Muscle of leg (tissue), 11 donors: ENCODE measurements around the gene KANSL1. TPM values are rescaled to one million over a fixed set of nuclear protein-coding genes. Genes with fewer than 3 reads are reported as not detected.

Experiments
- DNase-seq: peaks from one replicate; pipeline ENCODE4 v3.0.0; 2013
- H3K27ac ChIP-seq: one replicate; pipeline ENCODE4 v1.5.1; 2013; ENCODE audit warnings: mild to moderate bottlenecking, low read length, control low read depth
- H3K27me3 ChIP-seq: one replicate; pipeline ENCODE4 v1.6.1; 2013; ENCODE audit warnings: low read length; ENCODE audit not compliant: control insufficient read depth, insufficient read depth
- H3K36me3 ChIP-seq: one replicate; pipeline ENCODE4 v1.6.1; 2013; ENCODE audit warnings: low read length; ENCODE audit not compliant: control insufficient read depth, insufficient read depth
- H3K4me1 ChIP-seq: one replicate; pipeline ENCODE4 v1.6.1; 2013; ENCODE audit warnings: low read length; ENCODE audit not compliant: control insufficient read depth, insufficient read depth
- H3K4me3 ChIP-seq: one replicate; pipeline ENCODE4 v1.5.1; 2013; ENCODE audit warnings: low read length, control low read depth
- H3K9me3 ChIP-seq: replicated peaks from 2 replicates; pipeline ENCODE4 v1.6.1; 2013; ENCODE audit warnings: low read depth, low read length; ENCODE audit not compliant: control insufficient read depth
- WGBS: methylation state at CpG from one replicate; pipeline ENCODE4 v1.1.5; 2013; ENCODE audit warnings: missing lambda C conversion rate; ENCODE audit not compliant: insufficient coverage; 5-methylcytosine and 5-hydroxymethylcytosine counted together
- polyA plus RNA-seq, 8 donors: library from polyadenylated mRNA; unstranded; fragments of 120-200 nt; gene quantifications; one replicate each; pipeline versions ENCODE4 v1.2.1 to v1.2.3, GENCODE V29; 2013; ENCODE audit warnings: inconsistent platforms in 1 of 8, low replicate concordance in 1 of 8; ENCODE audit not compliant: insufficient read length in 8 of 8, insufficient read depth in 1 of 8
- total RNA-seq: library from RNA; stranded (reverse); fragments of 120-200 nt; gene quantifications from one replicate; pipeline ENCODE4 v1.2.4, GENCODE V29; 2013

KANSL1 gene
- total and polyA plus RNA-seq, 9 donors: 27.9 to 76.6 (median 32.2) TPM

DNA sequence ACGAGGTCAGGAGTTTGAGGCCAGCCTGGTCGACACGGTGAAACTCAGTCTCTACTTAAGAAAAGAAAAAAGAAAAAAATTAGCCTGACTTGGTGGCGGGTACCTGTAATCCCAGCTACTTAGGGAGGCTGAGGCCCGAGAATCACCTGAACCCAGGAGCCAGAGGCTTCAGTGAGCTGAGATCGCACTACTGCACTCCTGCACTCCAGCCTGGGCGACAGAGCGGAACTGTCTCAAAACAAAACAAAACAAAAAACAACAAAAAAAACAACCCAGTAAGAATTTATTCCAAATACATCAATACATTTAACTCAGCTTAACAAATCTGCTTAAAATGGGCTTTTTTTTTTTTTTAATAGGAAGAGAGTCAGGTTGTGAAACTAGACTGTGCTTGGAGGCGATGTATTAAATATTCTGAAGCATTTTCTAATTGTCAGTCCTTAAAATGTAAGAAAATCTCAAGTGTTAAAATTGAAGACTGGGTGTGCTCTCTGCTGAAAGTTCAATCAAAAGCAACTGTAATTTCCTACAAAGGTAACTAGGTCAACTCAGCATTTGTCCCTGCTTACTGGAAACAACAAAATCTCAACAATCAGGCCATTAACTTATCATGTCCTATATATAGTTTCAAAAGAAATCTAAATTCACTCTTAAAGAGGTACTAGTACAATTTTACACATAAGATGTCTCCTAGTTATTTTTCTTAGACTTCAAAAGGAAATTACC lies 23.2 kb downstream of the KANSL1 start:
- Histone ChIP-seq H3K27me3 (no peaks in the 10 kb centered on the region), H3K4me3 (no peak overlapping the region), H3K27ac (no peak overlapping the region), H3K4me1 (no peaks in the 10 kb centered on the region), H3K36me3 (peaks cover 23% of the 10 kb centered on the region), H3K9me3 (no peaks in the 10 kb centered on the region)
- no peak for DNase-seq
- WGBS: 88% methylated on average over 6 of the region's 9 CpGs

DNA sequence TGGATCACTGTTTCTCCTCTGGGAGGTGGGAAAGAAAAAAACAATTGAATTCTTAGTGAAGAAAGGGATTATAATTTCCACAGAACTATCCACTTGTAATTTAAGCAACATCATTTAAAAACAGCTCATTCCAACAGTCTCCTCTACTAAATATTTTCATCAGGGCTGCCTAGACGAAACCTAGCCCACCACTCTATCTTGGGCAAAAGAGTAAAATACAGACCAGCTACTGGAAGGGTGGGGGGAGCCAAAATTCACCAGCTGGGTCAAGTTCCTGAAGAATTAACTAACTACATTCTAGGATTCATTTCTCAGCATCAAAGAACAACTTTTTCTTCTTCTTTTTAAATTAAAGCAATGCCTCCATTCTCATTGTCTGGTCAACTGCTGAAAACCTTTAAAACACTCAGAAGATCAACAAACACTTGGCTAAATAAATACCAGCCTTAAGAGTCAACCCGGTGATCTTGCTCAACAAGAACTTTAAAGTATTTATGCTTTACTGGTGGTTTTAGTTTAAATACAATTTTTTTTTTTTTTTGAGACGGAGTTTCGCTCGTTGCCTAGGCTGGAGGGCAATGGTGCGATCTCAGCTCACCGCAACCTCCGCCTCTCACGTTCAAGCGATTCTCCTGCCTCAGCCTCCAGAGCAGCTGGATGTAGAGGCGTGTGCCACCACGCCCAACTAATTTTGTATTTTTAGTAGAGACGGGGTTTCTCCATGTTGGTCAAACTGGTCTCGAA lies 25.2 kb downstream of the KANSL1 start:
- 91% methylated on average over 6 of the region's 14 CpGs for WGBS
- H3K4me3 ChIP-seq: no peak overlapping the region
- H3K27ac ChIP-seq: no peak overlapping the region
- no peaks in the 10 kb centered on the region for H3K9me3 ChIP-seq
- peaks cover 23% of the 10 kb centered on the region for H3K36me3 ChIP-seq
- no peaks in the 10 kb centered on the region for H3K4me1 ChIP-seq
- DNase-seq: no peak
- no peaks in the 10 kb centered on the region for H3K27me3 ChIP-seq

DNA sequence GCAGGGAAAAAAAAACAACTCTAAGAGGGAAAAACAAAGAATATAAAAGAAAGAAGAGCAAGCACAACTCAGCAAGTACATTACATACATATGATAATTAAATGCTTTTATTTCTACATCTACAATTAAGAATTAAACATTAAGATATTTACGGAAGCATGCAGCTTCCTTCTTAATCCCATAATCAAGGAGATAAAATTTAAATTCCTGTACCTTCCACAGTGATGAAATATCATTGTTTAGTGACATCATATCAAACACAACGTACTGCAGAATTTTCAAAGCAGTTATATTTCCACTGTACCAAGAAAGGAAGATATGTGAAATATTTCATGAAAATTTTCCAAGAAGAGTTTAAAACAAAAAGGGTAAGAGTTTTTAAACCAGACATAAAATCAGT lies 26.0 kb downstream of the KANSL1 start:
- Histone ChIP-seq H3K4me1 (no peaks in the 10 kb centered on the region), H3K36me3 (peaks cover 26% of the 10 kb centered on the region), H3K4me3 (no peak overlapping the region), H3K27ac (no peak overlapping the region), H3K27me3 (no peaks in the 10 kb centered on the region), H3K9me3 (no peaks in the 10 kb centered on the region)
- WGBS: no CpG with 5 or more reads among the region's 2 CpGs
- DNase-seq: no peak

DNA sequence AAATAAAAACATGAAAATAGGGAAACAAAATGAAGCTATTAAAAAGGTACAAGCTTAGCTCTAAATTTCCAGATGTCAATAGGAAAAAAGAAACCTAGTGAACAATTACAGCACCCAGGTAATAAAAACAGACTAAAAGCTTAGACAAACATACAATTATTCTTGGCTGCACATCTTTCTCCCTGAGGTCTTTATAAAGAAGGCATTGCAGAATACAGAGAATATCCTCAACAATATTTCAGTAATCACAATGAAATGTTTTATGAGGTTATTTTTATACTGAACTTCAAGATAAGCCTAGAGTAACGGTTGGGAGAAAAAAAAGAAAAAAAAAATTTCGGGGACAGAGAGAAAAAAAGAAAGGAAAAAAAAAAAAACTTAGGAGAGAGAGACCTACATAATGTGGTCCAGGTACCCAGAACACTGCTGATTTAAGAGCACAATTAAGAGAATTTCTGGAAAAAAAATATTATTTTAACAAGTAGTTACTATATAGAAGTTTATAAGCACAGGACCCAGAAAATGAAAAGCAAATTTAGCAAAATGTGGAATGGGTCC lies 26.5 kb downstream of the KANSL1 start:
- Histone ChIP-seq H3K4me1 (no peaks in the 10 kb centered on the region), H3K27ac (no peak overlapping the region), H3K9me3 (no peaks in the 10 kb centered on the region), H3K36me3 (peaks cover 23% of the 10 kb centered on the region), H3K4me3 (no peak overlapping the region), H3K27me3 (no peaks in the 10 kb centered on the region)
- WGBS: no CpG with 5 or more reads among the region's 2 CpGs
- DNase-seq: no peak

DNA sequence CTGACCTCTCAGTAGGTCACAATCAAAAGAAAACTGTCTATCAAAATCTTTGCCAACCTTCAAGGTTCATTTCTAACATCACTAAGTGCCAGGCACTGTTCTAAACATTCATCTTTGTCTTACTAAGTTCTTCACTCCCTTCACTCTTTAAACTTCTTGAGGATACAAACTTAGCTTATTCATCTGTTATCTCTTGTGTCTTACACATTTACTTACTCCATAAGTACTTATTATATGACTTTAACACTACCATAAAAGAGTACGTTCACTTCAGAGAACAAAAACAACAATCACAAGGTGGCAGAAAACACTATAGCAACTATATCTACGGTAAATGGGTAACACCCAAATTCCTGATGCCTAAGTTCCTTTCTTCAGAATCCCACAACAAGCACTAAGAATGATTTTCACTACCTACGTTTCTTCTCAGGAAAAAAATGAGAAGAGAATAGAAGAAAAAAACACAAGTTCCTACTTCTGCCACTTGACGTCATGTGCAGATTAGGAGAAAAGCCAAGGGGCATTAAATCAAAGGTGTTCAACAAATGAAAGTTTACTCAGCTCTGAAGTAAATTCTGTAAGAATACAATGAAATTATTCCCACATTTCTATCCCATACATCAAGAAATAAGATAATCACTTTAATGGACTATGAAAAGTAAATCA lies 29.2 kb downstream of the KANSL1 start:
- no peak overlapping the region for H3K4me3 ChIP-seq
- H3K36me3 ChIP-seq: peaks cover 6% of the 10 kb centered on the region
- DNase-seq: no peak
- H3K4me1 ChIP-seq: peaks cover under 1% of the 10 kb centered on the region
- H3K27ac ChIP-seq: no peak overlapping the region
- WGBS: no CpG with 5 or more reads among the region's 4 CpGs
- H3K27me3 ChIP-seq: no peaks in the 10 kb centered on the region
- H3K9me3 ChIP-seq: no peaks in the 10 kb centered on the region

DNA sequence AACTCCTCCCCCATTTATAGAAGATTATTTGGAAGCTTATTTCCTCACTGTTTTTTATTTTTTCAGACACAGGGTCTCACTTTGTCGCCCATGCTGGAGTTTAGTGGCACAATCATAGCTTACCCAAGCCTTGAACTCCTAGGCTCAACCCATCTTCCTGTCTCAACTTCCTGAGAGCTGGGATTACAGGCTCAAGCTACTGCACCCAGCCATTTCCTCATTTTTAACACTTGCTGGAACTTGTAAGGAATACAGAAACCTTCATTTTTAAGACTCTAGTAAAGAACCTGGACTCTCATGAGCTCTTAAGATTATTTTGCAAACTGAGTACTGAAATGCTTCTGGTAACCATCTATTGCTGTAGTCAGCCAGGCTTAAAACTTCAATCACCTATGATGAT lies 29.9 kb downstream of the KANSL1 start:
- DNase-seq: no peak
- peaks cover 5% of the 10 kb centered on the region for H3K4me1 ChIP-seq
- no peak overlapping the region for H3K4me3 ChIP-seq
- H3K27me3 ChIP-seq: no peaks in the 10 kb centered on the region
- H3K9me3 ChIP-seq: no peaks in the 10 kb centered on the region
- 88% methylated on average over 1 of the region's 1 CpG for WGBS
- H3K27ac ChIP-seq: no peak overlapping the region
- peaks cover 3% of the 10 kb centered on the region for H3K36me3 ChIP-seq

DNA sequence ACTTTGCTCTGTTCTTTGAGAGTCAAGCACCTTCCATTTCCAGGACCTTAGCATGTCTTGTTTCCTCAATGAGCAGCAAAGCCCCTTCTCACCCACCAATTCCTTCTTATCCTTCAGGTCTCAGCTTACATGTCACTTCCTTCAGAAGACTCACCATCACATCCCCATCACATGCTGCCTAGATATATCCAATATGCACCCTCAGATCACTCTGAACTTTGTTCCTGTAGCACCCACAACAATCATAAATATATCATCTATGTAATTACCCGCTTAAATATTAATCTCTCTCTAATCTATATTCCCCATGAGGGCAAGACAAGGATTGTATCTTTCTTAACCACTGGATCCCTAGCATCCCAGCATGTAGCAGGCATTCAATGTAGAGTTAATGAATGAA lies 30.4 kb downstream of the KANSL1 start:
- H3K4me1 ChIP-seq: peaks cover 7% of the 10 kb centered on the region
- no peak overlapping the region for H3K4me3 ChIP-seq
- H3K27ac ChIP-seq: no peak overlapping the region
- peaks cover 3% of the 10 kb centered on the region for H3K36me3 ChIP-seq
- H3K9me3 ChIP-seq: no peaks in the 10 kb centered on the region
- WGBS: no CpG with 5 or more reads among the region's 1 CpG
- H3K27me3 ChIP-seq: no peaks in the 10 kb centered on the region
- DNase-seq: no peak

DNA sequence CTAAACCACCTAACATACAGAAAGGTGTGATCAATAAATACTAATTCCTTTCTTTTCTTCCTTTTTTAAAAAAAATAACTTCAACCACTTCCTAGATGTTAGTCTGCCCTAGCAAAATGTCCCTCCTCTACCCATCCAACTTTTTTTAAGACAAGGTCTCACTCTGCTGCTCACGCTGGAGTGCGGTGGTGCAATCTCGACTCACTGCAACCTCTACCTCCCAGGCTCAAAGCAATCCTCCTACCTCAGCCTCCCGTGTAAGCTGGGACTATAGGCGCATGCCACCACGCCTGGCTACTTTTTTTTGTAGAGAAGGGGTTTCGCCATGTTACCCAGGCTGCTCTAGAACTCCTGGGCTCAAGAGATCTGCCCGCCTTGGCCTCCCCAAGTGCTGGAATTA lies 33.1 kb downstream of the KANSL1 start:
- no peak for DNase-seq
- no peaks in the 10 kb centered on the region for H3K9me3 ChIP-seq
- WGBS: 94% methylated on average over 3 of the region's 8 CpGs
- H3K27ac ChIP-seq: no peak overlapping the region
- peaks cover 7% of the 10 kb centered on the region for H3K4me1 ChIP-seq
- peaks cover 3% of the 10 kb centered on the region for H3K36me3 ChIP-seq
- H3K27me3 ChIP-seq: no peaks in the 10 kb centered on the region
- no peak overlapping the region for H3K4me3 ChIP-seq

DNA sequence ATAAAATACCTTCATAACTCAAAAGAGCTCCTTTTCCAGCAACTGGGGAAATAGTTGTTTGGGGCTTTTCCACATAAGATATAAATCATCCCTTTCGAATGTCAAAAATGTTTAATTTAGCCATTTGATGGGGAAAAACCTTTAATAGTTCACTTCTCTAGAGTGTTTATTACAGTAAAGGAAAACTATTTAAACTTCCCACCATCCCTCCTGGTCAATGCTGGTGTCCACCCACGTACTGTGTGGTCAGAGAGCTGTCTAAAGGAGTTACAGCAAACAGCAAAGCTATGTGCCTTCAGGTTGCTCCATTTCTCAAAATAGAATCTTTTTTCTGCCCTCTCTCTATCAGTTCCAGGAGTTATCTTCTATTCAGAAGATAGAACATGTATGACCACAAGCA lies 33.5 kb downstream of the KANSL1 start:
- DNase-seq: no peak
- Histone ChIP-seq H3K27ac (no peak overlapping the region), H3K9me3 (no peaks in the 10 kb centered on the region), H3K4me1 (peaks cover 8% of the 10 kb centered on the region), H3K36me3 (peaks cover 3% of the 10 kb centered on the region), H3K4me3 (no peak overlapping the region), H3K27me3 (no peaks in the 10 kb centered on the region)
- no CpG with 5 or more reads among the region's 2 CpGs for WGBS
